ENCODE measurements around the gene DYNLT2B.
"Not testable (repeated sequence)": the region's sequence is repeated elsewhere in the genome, so short reads cannot be mapped to it uniquely, and the experiment has no call there.

Gene DYNLT2B

GRCh38 chr3:196268284-196269163 lies 49.5 kb downstream of the DYNLT2B start:
- no peak for DNase-seq

GRCh38 chr3:196263819-196264218 lies 54.2 kb downstream of the DYNLT2B start:
- DNase-seq = no peak

- DNase-seq = no peak
Observed at GRCh38 chr3:196260784-196261183, 57.3 kb downstream of the DYNLT2B start.

GRCh38 chr3:196255776-196256175 lies 62.3 kb downstream of the DYNLT2B start:
- no peak for DNase-seq

- DNase-seq = no peak
Observed at GRCh38 chr3:196254376-196255283, 63.4 kb downstream of the DYNLT2B start.

GRCh38 chr3:196251918-196252317 lies 66.1 kb downstream of the DYNLT2B start:
- DNase-seq = no peak

GRCh38 chr3:196246612-196247308 lies 71.3 kb downstream of the DYNLT2B start:
- DNase-seq = no peak

- DNase-seq = not testable (repeated sequence)
Observed at GRCh38 chr3:196244166-196244565, 73.9 kb downstream of the DYNLT2B start.

GRCh38 chr3:196241704-196242103 lies 76.3 kb downstream of the DYNLT2B start:
- DNase-seq = no peak
